Astrocyte (in vitro differentiated cells and primary cell): ENCODE measurements around the gene SMIM21. TPM values are rescaled to one million over a fixed set of nuclear protein-coding genes. Genes with fewer than 3 reads are reported as not detected.
A peak's percentile ranks its signal among the peaks of the same experiment; 100 is the strongest.

Source experiments
- DNase-seq: peaks from one replicate; pipeline ENCODE4 v3.0.0-alpha.2; 2010; ENCODE audit warnings: low read depth
- FAIRE-seq: peaks from 2 replicates; lab custom pipeline; 2011; peaks lifted over from hg19 to GRCh38; lab: Jason Lieb, UNC
- H2AFZ ChIP-seq: 2 replicates; pipeline ENCODE4 v1.6.0; 2012; ENCODE audit warnings: low read depth, low read length, inconsistent platforms
- H3K27ac ChIP-seq: 2 replicates; pipeline ENCODE4 v1.5.1; 2011; ENCODE audit warnings: low read depth, low read length, inconsistent platforms
- H3K27me3 ChIP-seq: 2 replicates; pipeline ENCODE4 v1.6.0; 2011; ENCODE audit warnings: low read length, inconsistent platforms; ENCODE audit not compliant: insufficient read depth
- H3K36me3 ChIP-seq: 2 replicates; pipeline ENCODE4 v1.5.1; 2011; ENCODE audit warnings: low read length, inconsistent platforms; ENCODE audit not compliant: insufficient read depth
- H3K4me1 ChIP-seq: 2 replicates; pipeline ENCODE4 v1.5.1; 2011; ENCODE audit warnings: low read length, inconsistent platforms; ENCODE audit not compliant: insufficient read depth
- H3K4me2 ChIP-seq: 2 replicates; pipeline ENCODE4 v1.6.0; 2012; ENCODE audit warnings: low read length, inconsistent platforms
- H3K4me3 ChIP-seq: 2 replicates; pipeline ENCODE4 v1.5.1; 2011; ENCODE audit warnings: low read depth, mild to moderate bottlenecking, low read length, inconsistent platforms; ENCODE audit not compliant: insufficient read depth
- H3K79me2 ChIP-seq: 2 replicates; pipeline ENCODE4 v1.6.0; 2012; ENCODE audit warnings: mild to moderate bottlenecking, low read length, inconsistent platforms; ENCODE audit not compliant: insufficient read depth
- H3K9ac ChIP-seq: 2 replicates; pipeline ENCODE4 v1.6.0; 2012; ENCODE audit warnings: mild to moderate bottlenecking, low read length, inconsistent platforms
- H3K9me3 ChIP-seq: 2 replicates; pipeline ENCODE4 v1.5.1; 2012; ENCODE audit warnings: low read depth, mild to moderate bottlenecking, low read length, inconsistent platforms; ENCODE audit not compliant: insufficient read depth
- H4K20me1 ChIP-seq: 2 replicates; pipeline ENCODE4 v1.6.0; 2012; ENCODE audit warnings: low read length, inconsistent platforms; ENCODE audit not compliant: insufficient read depth
- H3K27ac Mint-ChIP-seq: one replicate; pipeline ENCODE4 v1.8.0; 2021; ENCODE audit warnings: mild to moderate bottlenecking, mixed read lengths; ENCODE audit not compliant: unreplicated experiment
- H3K27me3 Mint-ChIP-seq: one replicate; pipeline ENCODE4 v1.8.0; 2021; ENCODE audit warnings: low read depth, mixed read lengths; ENCODE audit not compliant: unreplicated experiment
- H3K36me3 Mint-ChIP-seq: one replicate; pipeline ENCODE4 v1.8.0; 2021; ENCODE audit warnings: low read depth, mixed read lengths; ENCODE audit not compliant: unreplicated experiment
- H3K4me1 Mint-ChIP-seq: one replicate; pipeline ENCODE4 v1.8.0; 2021; ENCODE audit warnings: low read depth, mixed read lengths; ENCODE audit not compliant: unreplicated experiment
- H3K4me3 Mint-ChIP-seq: one replicate; pipeline ENCODE4 v1.8.0; 2021; ENCODE audit warnings: mild to moderate bottlenecking, moderate library complexity, mixed read lengths; ENCODE audit not compliant: unreplicated experiment
- H3K9me3 Mint-ChIP-seq: one replicate; pipeline ENCODE4 v1.8.0; 2021; ENCODE audit warnings: mild to moderate bottlenecking, mixed read lengths; ENCODE audit not compliant: unreplicated experiment
- CTCF ChIP-seq: IDR thresholded peaks from 2 replicates; pipeline ENCODE4 v1.5.1; 2011; ENCODE audit warnings: low read depth, mild to moderate bottlenecking, inconsistent platforms, low read length, moderate library complexity; ENCODE audit not compliant: insufficient read depth
- EZH2 ChIP-seq: IDR thresholded peaks from 2 replicates; pipeline ENCODE4 v1.6.1; 2012; ENCODE audit warnings: mild to moderate bottlenecking, low read length, inconsistent platforms; ENCODE audit not compliant: insufficient read depth
- total RNA-seq: library from RNA; stranded (reverse); gene quantifications from 2 replicates; pipeline ENCODE4 v1.2.1, GENCODE V29; 2021

Gene SMIM21
- total RNA-seq, 1 donor from 2014 or later = not detected

GRCh38 chr18:75406491-75407445 is 20.7 kb downstream of the SMIM21 start:
- Histone ChIP-seq H3K27ac (peak overlapping the region; percentile 64), H3K36me3 (no peaks in the 10 kb centered on the region), H4K20me1 (no peaks in the 10 kb centered on the region), H3K79me2 (no peaks in the 10 kb centered on the region), H2AFZ (peak overlapping the region; percentile 65), H3K9me3 (no peaks in the 10 kb centered on the region), H3K9ac (peak overlapping the region; percentile 55), H3K27me3 (no peaks in the 10 kb centered on the region), H3K4me3 (peak overlapping the region; percentile 8), H3K4me1 (peaks cover 28% of the 10 kb centered on the region), H3K4me2 (peak overlapping the region; percentile 70)
- H3K4me1 Mint-ChIP-seq = peaks cover 29% of the 10 kb centered on the region
- H3K36me3 Mint-ChIP-seq = no peaks in the 10 kb centered on the region
- peaks cover 4% of the 10 kb centered on the region for H3K27me3 Mint-ChIP-seq
- TF ChIP-seq EZH2 = no peak
- no peak for TF ChIP-seq CTCF
- peaks cover 2% of the 10 kb centered on the region for H3K9me3 Mint-ChIP-seq
- H3K27ac Mint-ChIP-seq = peak overlapping the region; percentile 2
- no peak for FAIRE-seq
- H3K4me3 Mint-ChIP-seq = no peak overlapping the region
- DNase-seq = peak; percentile 10

GRCh38 chr18:75405351-75405750 is 22.2 kb downstream of the SMIM21 start:
- H3K36me3 Mint-ChIP-seq = no peaks in the 10 kb centered on the region
- no peaks in the 10 kb centered on the region for H4K20me1 ChIP-seq
- H3K27ac ChIP-seq = no peak overlapping the region
- no peak for FAIRE-seq
- H3K9ac ChIP-seq = no peak overlapping the region
- no peaks in the 10 kb centered on the region for H3K9me3 ChIP-seq
- H3K4me1 Mint-ChIP-seq = peaks cover 29% of the 10 kb centered on the region
- peaks cover 28% of the 10 kb centered on the region for H3K4me1 ChIP-seq
- peak; percentile 49 for DNase-seq
- no peaks in the 10 kb centered on the region for H3K27me3 ChIP-seq
- no peak for TF ChIP-seq CTCF
- no peak overlapping the region for H3K4me3 ChIP-seq
- no peak overlapping the region for H2AFZ ChIP-seq
- no peaks in the 10 kb centered on the region for H3K36me3 ChIP-seq
- no peak overlapping the region for H3K27ac Mint-ChIP-seq
- no peak overlapping the region for H3K4me3 Mint-ChIP-seq
- no peak overlapping the region for H3K4me2 ChIP-seq
- H3K9me3 Mint-ChIP-seq = peaks cover 3% of the 10 kb centered on the region
- H3K79me2 ChIP-seq = no peaks in the 10 kb centered on the region
- peaks cover 12% of the 10 kb centered on the region for H3K27me3 Mint-ChIP-seq

GRCh38 chr18:75400366-75400765 is 27.1 kb downstream of the SMIM21 start:
- H3K4me3 Mint-ChIP-seq = no peak overlapping the region
- peaks cover 28% of the 10 kb centered on the region for H3K27me3 Mint-ChIP-seq
- H3K4me1 ChIP-seq = no peaks in the 10 kb centered on the region
- DNase-seq = no peak
- H3K4me1 Mint-ChIP-seq = peaks cover 1% of the 10 kb centered on the region
- no peak for FAIRE-seq
- peaks cover 2% of the 10 kb centered on the region for H3K9me3 Mint-ChIP-seq
- H3K36me3 ChIP-seq = no peaks in the 10 kb centered on the region
- no peak overlapping the region for H3K4me3 ChIP-seq
- H4K20me1 ChIP-seq = no peaks in the 10 kb centered on the region
- peaks cover 5% of the 10 kb centered on the region for H3K27me3 ChIP-seq
- no peaks in the 10 kb centered on the region for H3K9me3 ChIP-seq
- no peaks in the 10 kb centered on the region for H3K36me3 Mint-ChIP-seq
- no peak overlapping the region for H2AFZ ChIP-seq
- TF ChIP-seq CTCF (no peak), EZH2 (no peak)
- H3K4me2 ChIP-seq = no peak overlapping the region
- no peak overlapping the region for H3K27ac ChIP-seq
- no peaks in the 10 kb centered on the region for H3K79me2 ChIP-seq
- H3K9ac ChIP-seq = no peak overlapping the region
- no peak overlapping the region for H3K27ac Mint-ChIP-seq
